HEK293T (cell line): ENCODE results near the gene FERD3L.

ENCODE experiments used
- BHLHE40 ChIP-seq: fragments of 450-650 bp; IDR thresholded peaks from 2 replicates; pipeline ENCODE4 v1.6.1; 2016; ENCODE audit warnings: mild to moderate bottlenecking, moderate library complexity, borderline replicate concordance
- CTBP1 ChIP-seq: fragments of 450-650 bp; IDR thresholded peaks from 2 replicates; pipeline ENCODE4 v1.6.1; 2016; ENCODE audit warnings: borderline replicate concordance
- ELF4 ChIP-seq: fragments of 450-650 bp; IDR thresholded peaks from 2 replicates; pipeline ENCODE4 v1.6.1; 2017; ENCODE audit warnings: antibody characterized with exemption
- FOXA1 ChIP-seq: fragments of 450-650 bp; IDR thresholded peaks from 2 replicates; pipeline ENCODE4 v1.6.1; 2016; ENCODE audit warnings: mild to moderate bottlenecking
- FOXK2 ChIP-seq: fragments of 450-650 bp; IDR thresholded peaks from 2 replicates; pipeline ENCODE4 v1.6.1; 2016; ENCODE audit warnings: mild to moderate bottlenecking
- FOXM1 ChIP-seq: fragments of 450-650 bp; IDR thresholded peaks from 2 replicates; pipeline ENCODE4 v1.6.1; 2017; ENCODE audit warnings: mild to moderate bottlenecking, borderline replicate concordance
- HDGF ChIP-seq: fragments of 450-650 bp; IDR thresholded peaks from 2 replicates; pipeline ENCODE4 v1.6.1; 2017; ENCODE audit warnings: antibody characterized with exemption, borderline replicate concordance
- L3MBTL2 ChIP-seq: fragments of 450-650 bp; conservative IDR thresholded peaks from 2 replicates; pipeline ENCODE4 v1.6.1; 2016; ENCODE audit warnings: mild to moderate bottlenecking
- NFRKB ChIP-seq: fragments of 450-650 bp; IDR thresholded peaks from 2 replicates; pipeline ENCODE4 v1.6.1; 2016; ENCODE audit warnings: mild to moderate bottlenecking, moderate library complexity
- TARDBP ChIP-seq: fragments of 450-650 bp; IDR thresholded peaks from 2 replicates; pipeline ENCODE4 v1.6.1; 2016
- ZNF384 ChIP-seq: fragments of 450-650 bp; IDR thresholded peaks from 2 replicates; pipeline ENCODE4 v1.6.1; 2016

DNA sequence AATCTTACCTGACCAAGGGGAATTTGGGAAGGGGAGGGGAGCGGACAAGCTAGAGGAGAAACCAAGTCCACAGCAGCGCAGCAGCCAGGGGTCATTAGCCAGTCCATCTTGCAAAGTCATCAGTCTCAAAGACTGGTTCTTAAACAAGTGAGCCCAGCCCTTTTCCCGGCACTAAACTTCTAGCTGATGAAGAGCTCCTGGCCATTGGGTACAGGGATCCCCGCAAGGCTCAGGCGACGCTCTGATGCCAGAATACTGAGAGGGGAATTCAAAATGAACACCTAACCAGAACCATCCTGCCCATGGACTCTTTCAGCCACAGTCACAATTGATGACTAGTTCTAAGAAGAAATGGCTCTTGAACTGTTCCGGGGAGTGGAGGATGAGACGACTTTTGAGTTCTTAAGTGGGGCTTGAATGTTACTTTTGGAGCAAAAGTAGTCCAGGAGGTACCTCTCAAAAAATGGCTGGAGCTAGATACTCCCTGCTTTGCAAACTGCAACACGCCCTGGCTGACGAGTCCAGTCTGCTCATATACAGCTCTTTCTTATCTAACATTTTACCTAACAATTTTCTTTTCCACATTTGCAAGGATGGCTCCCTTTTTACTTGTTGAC is 25.2 kb downstream of the FERD3L start:
- no peak for TF ChIP-seq ELF4
- no peak for TF ChIP-seq FOXK2
- no peak for TF ChIP-seq NFRKB
- no peak for TF ChIP-seq HDGF
- TF ChIP-seq FOXM1, result no peak
- no peak for TF ChIP-seq CTBP1
- TF ChIP-seq FOXA1, result no peak
- no peak for TF ChIP-seq BHLHE40
- TF ChIP-seq TARDBP, result no peak
- TF ChIP-seq L3MBTL2, result no peak
- no peak for TF ChIP-seq ZNF384
